Measurements from ENCODE around the gene KDM7A. TPM values are rescaled to one million over a fixed set of nuclear protein-coding genes. Genes with fewer than 3 reads are reported as not detected.

Gene KDM7A
- polyA plus RNA-seq, 1 donor from 2014 or later = 8.2 TPM

DNA sequence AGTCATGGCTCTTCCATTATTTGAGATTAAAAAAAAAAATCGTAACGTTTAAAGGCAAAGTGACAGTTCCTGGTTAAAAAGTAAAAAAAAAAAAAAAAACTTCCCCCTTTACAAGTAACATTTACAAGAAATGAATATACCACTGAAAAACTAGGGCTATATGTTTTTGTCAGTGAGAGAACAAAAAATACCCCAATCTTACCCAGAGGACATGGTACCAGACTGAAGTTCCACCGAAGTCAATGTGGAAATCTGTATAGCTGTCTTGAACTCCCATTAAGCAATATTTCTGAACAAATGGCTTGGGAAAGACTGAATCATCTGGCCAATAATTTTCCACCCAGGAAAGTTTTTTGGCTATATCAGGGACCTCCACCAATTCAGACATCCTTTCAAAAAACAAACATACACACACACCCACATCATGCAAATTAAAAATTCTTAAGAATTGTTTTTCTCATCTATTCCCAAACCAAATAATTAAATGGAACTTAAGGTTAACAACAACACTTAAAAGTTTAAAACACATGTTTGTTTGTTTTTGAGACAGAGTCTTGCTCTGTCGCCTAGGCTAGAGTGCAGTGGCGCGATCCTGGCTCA is 50.2 kb downstream of the KDM7A start:
- Histone ChIP-seq H3K27ac (ENCODE audit: low read length) (peak overlapping the region; percentile 10), H3K36me3 (ENCODE audit: insufficient read depth, low read length) (no peaks in the 10 kb centered on the region)
- TF ChIP-seq EZH2 (IDR thresholded peaks at IDR 0.05; ENCODE audit: borderline replicate concordance, insufficient read depth, low read length, poor library complexity, severe bottlenecking) = no peak
- TF ChIP-seq MXI1 (conservative IDR thresholded peaks at IDR 0.05; ENCODE audit: poor library complexity, severe bottlenecking) = no peak
- TF ChIP-seq REST (IDR thresholded peaks at IDR 0.05; ENCODE audit: borderline replicate concordance) = no peak
- no peak for TF ChIP-seq EP300 (conservative IDR thresholded peaks at IDR 0.05; ENCODE audit: poor library complexity, severe bottlenecking)
- no peak for TF ChIP-seq CTCF (IDR thresholded peaks at IDR 0.05; ENCODE audit: poor library complexity, severe bottlenecking)
- TF ChIP-seq SMC3 (conservative IDR thresholded peaks at IDR 0.05; ENCODE audit: poor library complexity) = no peak
- no peak for TF ChIP-seq POLR2AphosphoS5 (IDR thresholded peaks at IDR 0.05)
- TF ChIP-seq TAF1 (IDR thresholded peaks at IDR 0.05; ENCODE audit: low read depth) = no peak

GRCh38 chr7:140122965-140123364 is 53.8 kb downstream of the KDM7A start:
- Histone ChIP-seq H3F3A (ENCODE audit: insufficient read depth, low read length, poor library complexity, severe bottlenecking) (peaks cover 3% of the 10 kb centered on the region), H3K27ac (ENCODE audit: low read length) (no peak overlapping the region), H3K9me3 (ENCODE audit: low read length) (no peaks in the 10 kb centered on the region)

More for the DNA sequence above, 50.2 kb downstream of the KDM7A start:
- Histone ChIP-seq H3K79me2 (replicated peaks; ENCODE audit: insufficient read depth, low read length) (no peaks in the 10 kb centered on the region), H3K4me2 (ENCODE audit: low read length) (no peak overlapping the region), H3K4me3 (ENCODE audit: low read length) (peak overlapping the region; percentile 9), H3K27me3 (ENCODE audit: insufficient read depth, low read depth, low read length) (no peaks in the 10 kb centered on the region), H3K9me3 (ENCODE audit: low read length) (no peaks in the 10 kb centered on the region), H2AFZ (ENCODE audit: low read depth, low read length) (no peak overlapping the region), H3K9ac (ENCODE audit: low read length) (no peak overlapping the region), H3K9me2 (ENCODE audit: insufficient read depth, low read length) (no peaks in the 10 kb centered on the region), H3F3A (ENCODE audit: insufficient read depth, low read length, poor library complexity, severe bottlenecking) (peaks cover 6% of the 10 kb centered on the region), H4K20me1 (ENCODE audit: insufficient read depth) (no peaks in the 10 kb centered on the region)

More at GRCh38 chr7:140122965-140123364, 53.8 kb downstream of the KDM7A start:
- H4K20me1 ChIP-seq (ENCODE audit: insufficient read depth) = no peaks in the 10 kb centered on the region
- no peak overlapping the region for H3K9ac ChIP-seq (ENCODE audit: low read length)
- no peaks in the 10 kb centered on the region for H3K9me2 ChIP-seq (ENCODE audit: insufficient read depth, low read length)
- no peak overlapping the region for H3K4me3 ChIP-seq (ENCODE audit: low read length)
- no peaks in the 10 kb centered on the region for H3K36me3 ChIP-seq (ENCODE audit: insufficient read depth, low read length)
- no peaks in the 10 kb centered on the region for H3K27me3 ChIP-seq (ENCODE audit: insufficient read depth, low read depth, low read length)
- H3K4me2 ChIP-seq (ENCODE audit: low read length) = no peak overlapping the region
- H3K79me2 ChIP-seq (replicated peaks; ENCODE audit: insufficient read depth, low read length) = no peaks in the 10 kb centered on the region
- no peak overlapping the region for H2AFZ ChIP-seq (ENCODE audit: low read depth, low read length)
- TF ChIP-seq EZH2 (IDR thresholded peaks at IDR 0.05; ENCODE audit: borderline replicate concordance, insufficient read depth, low read length, poor library complexity, severe bottlenecking) (no peak), EP300 (conservative IDR thresholded peaks at IDR 0.05; ENCODE audit: poor library complexity, severe bottlenecking) (no peak), RAD21 (conservative IDR thresholded peaks at IDR 0.05) (no peak), POLR2AphosphoS5 (IDR thresholded peaks at IDR 0.05) (no peak), MXI1 (conservative IDR thresholded peaks at IDR 0.05; ENCODE audit: poor library complexity, severe bottlenecking) (no peak), TAF1 (IDR thresholded peaks at IDR 0.05; ENCODE audit: low read depth) (no peak), REST (IDR thresholded peaks at IDR 0.05; ENCODE audit: borderline replicate concordance) (no peak), CTCF (IDR thresholded peaks at IDR 0.05; ENCODE audit: poor library complexity, severe bottlenecking) (no peak), SMC3 (conservative IDR thresholded peaks at IDR 0.05; ENCODE audit: poor library complexity) (no peak)

All from neural cell (in vitro differentiated cells).